DOHH2 (cell line): ENCODE measurements around the gene RNF26.

Source experiments
- EZH2phosphoT487 ChIP-seq: fragments of 200-600 bp; sonication (generic); IDR thresholded peaks from 2 replicates; pipeline ENCODE4 v1.6.1; 2017; ENCODE audit warnings: borderline replicate concordance, mild to moderate bottlenecking, antibody characterized with exemption, low read length, moderate library complexity, mixed read lengths
- TF ChIP-seq, protein P1 (sequence below): fragments of 200-600 bp; sonication (generic); IDR thresholded peaks from one replicate; pipeline ENCODE4 v1.5.1; 2014; ENCODE audit warnings: antibody characterized with exemption, mild to moderate bottlenecking, low read depth, low read length; ENCODE audit not compliant: poor library complexity, severe bottlenecking

DNA sequence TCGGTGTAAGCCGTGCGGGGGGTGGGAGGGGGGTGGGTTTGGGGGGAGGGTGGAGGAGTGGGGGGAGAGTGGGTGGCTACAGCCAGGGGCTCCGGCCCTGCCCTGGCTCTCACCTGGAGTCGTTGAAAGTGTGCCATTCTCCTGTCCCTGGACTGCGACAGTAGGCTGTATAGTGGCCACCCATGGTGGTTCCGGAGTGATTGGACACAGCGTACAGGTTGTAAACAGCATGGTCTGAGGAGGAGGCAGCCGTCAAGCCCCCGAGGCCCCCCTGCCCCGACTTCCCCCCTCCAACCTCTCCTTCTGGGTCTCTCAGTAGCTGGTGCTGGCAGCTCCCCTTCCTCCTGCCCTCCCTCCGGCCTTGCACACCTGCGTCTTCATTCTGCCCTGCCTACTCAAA, 22.7 kb downstream of the RNF26 start:
- TF ChIP-seq, protein P1, sequence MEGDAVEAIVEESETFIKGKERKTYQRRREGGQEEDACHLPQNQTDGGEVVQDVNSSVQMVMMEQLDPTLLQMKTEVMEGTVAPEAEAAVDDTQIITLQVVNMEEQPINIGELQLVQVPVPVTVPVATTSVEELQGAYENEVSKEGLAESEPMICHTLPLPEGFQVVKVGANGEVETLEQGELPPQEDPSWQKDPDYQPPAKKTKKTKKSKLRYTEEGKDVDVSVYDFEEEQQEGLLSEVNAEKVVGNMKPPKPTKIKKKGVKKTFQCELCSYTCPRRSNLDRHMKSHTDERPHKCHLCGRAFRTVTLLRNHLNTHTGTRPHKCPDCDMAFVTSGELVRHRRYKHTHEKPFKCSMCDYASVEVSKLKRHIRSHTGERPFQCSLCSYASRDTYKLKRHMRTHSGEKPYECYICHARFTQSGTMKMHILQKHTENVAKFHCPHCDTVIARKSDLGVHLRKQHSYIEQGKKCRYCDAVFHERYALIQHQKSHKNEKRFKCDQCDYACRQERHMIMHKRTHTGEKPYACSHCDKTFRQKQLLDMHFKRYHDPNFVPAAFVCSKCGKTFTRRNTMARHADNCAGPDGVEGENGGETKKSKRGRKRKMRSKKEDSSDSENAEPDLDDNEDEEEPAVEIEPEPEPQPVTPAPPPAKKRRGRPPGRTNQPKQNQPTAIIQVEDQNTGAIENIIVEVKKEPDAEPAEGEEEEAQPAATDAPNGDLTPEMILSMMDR, result no peak
- TF ChIP-seq EZH2phosphoT487, result no peak
